HepG2 (cell line): ENCODE data around the gene PTMA. TPM values are rescaled to one million over a fixed set of nuclear protein-coding genes. Genes with fewer than 3 reads are reported as not detected.

ENCODE experiments used
- BATF2 ChIP-seq: sonication (generic); formaldehyde crosslinking; IDR thresholded peaks from 2 replicates; pipeline ENCODE4 v1.8.0; 2022; ENCODE audit warnings: mild to moderate bottlenecking, missing genetic modification reagents, moderate library complexity
- DDIT3 ChIP-seq: sonication (generic); formaldehyde crosslinking; IDR thresholded peaks from 2 replicates; pipeline ENCODE4 v1.4.0; 2020; ENCODE audit warnings: mild to moderate bottlenecking, missing genetic modification reagents
- FOXA1 ChIP-seq, 2 experiments: fragments of 450-650 bp in 1 of 2; sonication (generic) in 1 of 2; formaldehyde crosslinking in 1 of 2; IDR thresholded peaks; 2 replicates each; pipeline versions ENCODE4 v1.4.0 to v1.6.1; 2016 to 2020; ENCODE audit warnings: missing genetic modification reagents in 1 of 2
- NR0B2 ChIP-seq: sonication (generic); formaldehyde crosslinking; IDR thresholded peaks from 2 replicates; pipeline ENCODE4 v1.4.0; 2020; ENCODE audit warnings: mild to moderate bottlenecking, missing genetic modification reagents
- SOX13 ChIP-seq, 3 experiments: fragments of 450-650 bp in 1 of 3; sonication (generic) in 1 of 3; formaldehyde crosslinking in 1 of 3; IDR thresholded peaks in 2 of 3; conservative IDR thresholded peaks in 1 of 3; 2 replicates each; pipeline versions ENCODE4 v1.5.0 to v1.6.1; 2016 to 2020; ENCODE audit warnings: antibody characterized with exemption in 1 of 3, mild to moderate bottlenecking in 1 of 3, missing compliant biosample characterization in 1 of 3, missing genetic modification reagents in 1 of 3, moderate library complexity in 1 of 3
- SP2 ChIP-seq: sonication (generic); formaldehyde crosslinking; IDR thresholded peaks from 2 replicates; pipeline ENCODE4 v1.5.1; 2020; ENCODE audit warnings: mild to moderate bottlenecking, missing genetic modification reagents
- SSRP1 ChIP-seq: IDR thresholded peaks from 2 replicates; pipeline ENCODE4 v1.6.1; 2016; ENCODE audit warnings: control low read depth
- TFDP1 ChIP-seq: IDR thresholded peaks from 2 replicates; pipeline ENCODE4 v1.6.1; 2016; ENCODE audit warnings: missing compliant biosample characterization, missing genetic modification reagents, borderline replicate concordance
- THAP9 ChIP-seq: sonication (generic); formaldehyde crosslinking; IDR thresholded peaks from 2 replicates; pipeline ENCODE4; 2020; ENCODE audit warnings: missing genetic modification reagents, mild to moderate bottlenecking, borderline replicate concordance
- ZBTB37 ChIP-seq: sonication (generic); formaldehyde crosslinking; IDR thresholded peaks from 2 replicates; pipeline ENCODE4 v1.4.0; 2020; ENCODE audit warnings: mild to moderate bottlenecking, missing genetic modification reagents
- polyA plus RNA-seq, 8 experiments: library from polyadenylated mRNA; depleted of rRNA in 3 of 8; stranded (reverse) in 7 of 8; unstranded in 1 of 8; fragments of >200 nt; fragmentation: Illumina TruSeq in 4 of 8; extraction: Trizol in 4 of 8; gene quantifications; 2 replicates each; pipeline versions ENCODE4 v1.2.1 to v1.2.3, GENCODE V29; 2011 to 2016; ENCODE audit warnings: low read depth in 4 of 8, missing spikeins in 1 of 8, mixed read lengths in 1 of 8; ENCODE audit not compliant: insufficient read depth in 1 of 8
- total RNA-seq, 5 experiments: library from RNA; depleted of rRNA; stranded (reverse); fragments of >200 nt; fragmentation: Illumina TruSeq; extraction: Trizol; gene quantifications; 2 replicates each; pipeline ENCODE4 v1.2.3, GENCODE V29; 2016; ENCODE audit warnings: low read depth in 1 of 5
- TF ChIP-seq, protein P1 (sequence below): sonication (generic); formaldehyde crosslinking; IDR thresholded peaks from 2 replicates; pipeline ENCODE4 v1.4.0; 2020; ENCODE audit warnings: mild to moderate bottlenecking, missing genetic modification reagents

Gene PTMA
- total and polyA plus RNA-seq, 2 of the 13 experiments (the other 11 are each of a cell fraction or from before 2014, with no cell fraction given), result 190 to 1,086 TPM

DNA sequence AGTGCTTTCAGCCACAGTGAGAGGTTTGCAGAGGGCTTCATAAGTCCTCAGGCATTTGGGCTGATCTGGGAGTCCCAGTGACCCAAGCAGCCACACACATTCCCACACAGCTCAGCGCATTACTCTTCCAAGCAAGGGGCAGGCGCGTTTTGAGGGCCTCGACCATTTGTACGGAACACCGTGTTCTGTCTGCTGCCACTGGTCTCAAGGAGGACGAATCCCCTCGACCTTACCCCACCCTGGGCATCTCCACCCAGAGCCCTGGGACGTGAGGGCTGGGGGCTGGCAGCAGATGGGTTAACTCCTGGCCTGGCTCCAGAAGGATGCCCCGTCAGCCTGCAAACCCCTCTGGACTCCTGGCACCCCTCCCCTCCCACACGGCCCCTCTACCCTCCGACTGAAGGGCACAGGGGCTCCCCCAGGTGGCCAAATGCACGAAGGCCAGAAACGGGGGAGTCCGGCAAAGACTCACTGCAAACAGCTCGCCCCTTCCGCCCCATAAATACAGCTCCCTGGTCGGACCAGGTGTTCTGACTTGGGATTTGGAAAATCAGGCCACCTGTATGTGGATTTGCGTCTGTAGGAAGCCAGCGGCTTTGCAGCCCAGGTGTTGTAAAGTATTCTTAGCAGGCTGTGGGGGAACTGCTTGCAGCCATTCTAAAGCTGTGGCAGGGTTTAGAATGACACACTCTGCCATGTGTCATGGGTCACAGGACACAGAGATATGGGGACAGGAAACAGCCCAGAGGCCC is 33.6 kb upstream of the PTMA start (continued):
- TF ChIP-seq FOXA1 (IDR thresholded peaks at IDR 0.05) (no peak), FOXA1 (CRISPR knock-in tag; IDR thresholded peaks at IDR 0.05) (no peak), DDIT3 (no peak), BATF2 (CRISPR knock-in tag) (no peak), THAP9 (CRISPR knock-in tag) (no peak), ZBTB37 (CRISPR knock-in tag) (no peak), SP2 (CRISPR knock-in tag) (no peak), SSRP1 (CRISPR knock-in tag) (no peak), SOX13 (IDR thresholded peaks at IDR 0.05) (no peak), SOX13 (CRISPR knock-in tag; conservative IDR thresholded peaks at IDR 0.05 in 1 of 2, IDR thresholded peaks at IDR 0.05 in 1 of 2) (no peak), TFDP1 (CRISPR knock-in tag) (0 out of 2 replicates have a peak, but pooled peaks have one; percentile 12), NR0B2 (CRISPR knock-in tag) (no peak)
- TF ChIP-seq, protein P1, sequence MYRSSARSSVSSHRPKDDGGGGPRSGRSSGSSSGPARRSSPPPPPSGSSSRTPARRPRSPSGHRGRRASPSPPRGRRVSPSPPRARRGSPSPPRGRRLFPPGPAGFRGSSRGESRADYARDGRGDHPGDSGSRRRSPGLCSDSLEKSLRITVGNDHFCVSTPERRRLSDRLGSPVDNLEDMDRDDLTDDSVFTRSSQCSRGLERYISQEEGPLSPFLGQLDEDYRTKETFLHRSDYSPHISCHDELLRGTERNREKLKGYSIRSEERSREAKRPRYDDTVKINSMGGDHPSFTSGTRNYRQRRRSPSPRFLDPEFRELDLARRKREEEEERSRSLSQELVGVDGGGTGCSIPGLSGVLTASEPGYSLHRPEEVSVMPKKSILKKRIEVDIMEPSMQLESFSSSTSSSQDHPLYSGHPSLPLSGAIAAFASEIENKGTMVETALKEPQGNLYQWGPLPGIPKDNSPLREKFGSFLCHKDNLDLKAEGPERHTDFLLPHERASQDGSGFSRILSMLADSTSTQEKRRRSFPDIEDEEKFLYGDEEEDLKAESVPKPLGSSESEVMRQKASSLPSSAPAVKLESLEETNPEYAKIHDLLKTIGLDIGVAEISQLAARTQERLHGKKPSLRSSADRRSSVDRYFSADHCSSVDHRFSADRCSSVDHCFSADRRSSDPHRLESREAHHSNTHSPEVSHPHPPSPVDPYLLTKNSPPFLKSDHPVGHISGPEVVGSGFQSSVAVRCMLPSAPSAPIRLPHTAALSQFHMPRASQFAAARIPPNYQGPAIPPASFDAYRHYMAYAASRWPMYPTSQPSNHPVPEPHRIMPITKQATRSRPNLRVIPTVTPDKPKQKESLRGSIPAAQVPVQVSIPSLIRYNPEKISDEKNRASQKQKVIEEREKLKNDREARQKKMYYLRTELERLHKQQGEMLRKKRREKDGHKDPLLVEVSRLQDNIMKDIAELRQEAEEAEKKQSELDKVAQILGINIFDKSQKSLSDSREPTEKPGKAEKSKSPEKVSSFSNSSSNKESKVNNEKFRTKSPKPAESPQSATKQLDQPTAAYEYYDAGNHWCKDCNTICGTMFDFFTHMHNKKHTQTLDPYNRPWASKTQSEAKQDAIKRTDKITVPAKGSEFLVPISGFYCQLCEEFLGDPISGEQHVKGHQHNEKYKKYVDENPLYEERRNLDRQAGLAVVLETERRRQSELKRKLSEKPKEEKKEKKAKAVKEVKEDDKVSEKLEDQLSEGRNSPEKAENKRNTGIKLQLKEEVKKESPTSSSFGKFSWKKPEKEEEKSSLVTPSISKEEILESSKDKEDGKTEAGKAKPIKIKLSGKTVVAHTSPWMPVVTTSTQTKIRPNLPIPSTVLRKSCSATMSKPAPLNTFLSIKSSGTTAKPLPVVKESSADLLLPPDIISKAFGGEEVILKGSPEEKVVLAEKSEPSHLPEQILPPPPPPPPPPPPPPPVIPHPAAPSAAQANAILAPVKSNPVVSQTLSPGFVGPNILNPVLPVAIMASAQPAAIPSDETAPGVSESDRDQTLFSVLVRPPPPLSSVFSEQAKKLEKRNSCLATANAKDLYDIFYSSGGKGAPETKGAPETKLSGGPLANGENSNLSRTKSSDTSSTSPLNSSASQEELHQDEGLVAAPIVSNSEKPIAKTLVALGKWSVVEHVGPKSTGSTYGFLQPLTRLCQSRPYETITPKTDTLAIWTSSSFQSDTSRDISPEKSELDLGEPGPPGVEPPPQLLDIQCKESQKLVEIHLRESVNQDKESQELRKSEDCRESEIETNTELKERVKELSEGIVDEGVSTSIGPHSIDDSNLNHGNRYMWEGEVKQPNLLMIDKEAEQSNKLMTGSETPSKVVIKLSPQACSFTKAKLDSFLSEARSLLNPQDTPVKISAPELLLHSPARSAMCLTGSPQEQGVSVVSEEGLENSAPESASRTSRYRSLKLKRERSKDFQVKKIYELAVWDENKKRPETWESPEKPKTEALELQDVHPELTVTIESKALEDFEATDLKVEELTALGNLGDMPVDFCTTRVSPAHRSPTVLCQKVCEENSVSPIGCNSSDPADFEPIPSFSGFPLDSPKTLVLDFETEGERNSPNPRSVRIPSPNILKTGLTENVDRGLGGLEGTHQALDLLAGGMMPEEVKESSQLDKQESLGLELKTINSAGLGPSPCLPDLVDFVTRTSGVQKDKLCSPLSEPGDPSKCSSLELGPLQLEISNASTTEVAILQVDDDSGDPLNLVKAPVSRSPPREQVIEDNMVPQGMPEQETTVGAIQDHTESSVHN (CRISPR knock-in tag), result 0 out of 2 replicates have a peak, but pooled peaks have one; percentile 26
